ENCODE data around the gene SPCS3.
"Not testable (repeated sequence)": the region's sequence is repeated elsewhere in the genome, so short reads cannot be mapped to it uniquely, and the experiment has no call there.

SPCS3 gene

GRCh38 chr4:176319704-176320339 lies at the start of gene SPCS3:
TSS of gene SPCS3 (plus strand) at chr4:176319966. CDS start at chr4:176320077, 111 bp downstream.
- DNase-seq (ENCODE audit: low read depth in 2 of 2) = peak; percentile 94

GRCh38 chr4:176270669-176271068 lies 49.1 kb upstream of the SPCS3 start:
- DNase-seq (ENCODE audit: low read depth in 2 of 2) = no peak

GRCh38 chr4:176271749-176272148 lies 48.0 kb upstream of the SPCS3 start:
- no peak for DNase-seq (ENCODE audit: low read depth in 2 of 2)

- no peak for DNase-seq (ENCODE audit: low read depth in 2 of 2)
Observed at GRCh38 chr4:176272799-176273198, 47.0 kb upstream of the SPCS3 start.

GRCh38 chr4:176273736-176274135 lies 46.0 kb upstream of the SPCS3 start:
- DNase-seq (ENCODE audit: low read depth in 2 of 2) = no peak

GRCh38 chr4:176274441-176274840 lies 45.3 kb upstream of the SPCS3 start:
- DNase-seq (ENCODE audit: low read depth in 2 of 2) = no peak

GRCh38 chr4:176276710-176277109 lies 43.1 kb upstream of the SPCS3 start:
- no peak for DNase-seq (ENCODE audit: low read depth in 2 of 2)

GRCh38 chr4:176277162-176277904 lies 42.4 kb upstream of the SPCS3 start:
- DNase-seq (ENCODE audit: low read depth in 2 of 2) = peak in 1 of 2 donors; percentile 7

GRCh38 chr4:176279560-176279959 lies 40.2 kb upstream of the SPCS3 start:
- not testable (repeated sequence) for DNase-seq (ENCODE audit: low read depth in 2 of 2)

GRCh38 chr4:176286728-176287127 lies 33.0 kb upstream of the SPCS3 start:
- DNase-seq (ENCODE audit: low read depth in 2 of 2) = no peak

- no peak for DNase-seq (ENCODE audit: low read depth in 2 of 2)
Observed at GRCh38 chr4:176287546-176287945, 32.2 kb upstream of the SPCS3 start.

- DNase-seq (ENCODE audit: low read depth in 2 of 2) = no peak
Observed at GRCh38 chr4:176288020-176288419, 31.7 kb upstream of the SPCS3 start.

- DNase-seq (ENCODE audit: low read depth in 2 of 2) = no peak
Observed at GRCh38 chr4:176289561-176289960, 30.2 kb upstream of the SPCS3 start.

- no peak for DNase-seq (ENCODE audit: low read depth in 2 of 2)
Observed at GRCh38 chr4:176290520-176290919, 29.2 kb upstream of the SPCS3 start.

- no peak for DNase-seq (ENCODE audit: low read depth in 2 of 2)
Observed at GRCh38 chr4:176291748-176292147, 28.0 kb upstream of the SPCS3 start.

GRCh38 chr4:176292920-176293319 lies 26.8 kb upstream of the SPCS3 start:
- DNase-seq (ENCODE audit: low read depth in 2 of 2) = no peak

- DNase-seq (ENCODE audit: low read depth in 2 of 2) = no peak
Observed at GRCh38 chr4:176293660-176294059, 26.1 kb upstream of the SPCS3 start.

- DNase-seq (ENCODE audit: low read depth in 2 of 2) = not testable (repeated sequence)
Observed at GRCh38 chr4:176295907-176296306, 23.9 kb upstream of the SPCS3 start.

- no peak for DNase-seq (ENCODE audit: low read depth in 2 of 2)
Observed at GRCh38 chr4:176298664-176299063, 21.1 kb upstream of the SPCS3 start.

GRCh38 chr4:176300036-176300435 lies 19.7 kb upstream of the SPCS3 start:
- DNase-seq (ENCODE audit: low read depth in 2 of 2) = no peak

- no peak for DNase-seq (ENCODE audit: low read depth in 2 of 2)
Observed at GRCh38 chr4:176300565-176300964, 19.2 kb upstream of the SPCS3 start.

GRCh38 chr4:176302283-176303275 lies 17.2 kb upstream of the SPCS3 start:
- no peak for DNase-seq (ENCODE audit: low read depth in 2 of 2)

All from stimulated activated CD4-positive, alpha-beta T cell treated with anti-CD3 and anti-CD28 coated beads, Interleukin-1b, Interleukin-23, amount 100 ng/mL, for 4 hours (primary cell).